ENCODE results near the gene HOTAIR. TPM values are rescaled to one million over a fixed set of nuclear protein-coding genes. Genes with fewer than 3 reads are reported as not detected.

Gene HOTAIR
- total and polyA plus RNA-seq, 2 donors (not counting 3 experiments of a cell fraction or from before 2014, with no cell fraction given): not detected

DNA sequence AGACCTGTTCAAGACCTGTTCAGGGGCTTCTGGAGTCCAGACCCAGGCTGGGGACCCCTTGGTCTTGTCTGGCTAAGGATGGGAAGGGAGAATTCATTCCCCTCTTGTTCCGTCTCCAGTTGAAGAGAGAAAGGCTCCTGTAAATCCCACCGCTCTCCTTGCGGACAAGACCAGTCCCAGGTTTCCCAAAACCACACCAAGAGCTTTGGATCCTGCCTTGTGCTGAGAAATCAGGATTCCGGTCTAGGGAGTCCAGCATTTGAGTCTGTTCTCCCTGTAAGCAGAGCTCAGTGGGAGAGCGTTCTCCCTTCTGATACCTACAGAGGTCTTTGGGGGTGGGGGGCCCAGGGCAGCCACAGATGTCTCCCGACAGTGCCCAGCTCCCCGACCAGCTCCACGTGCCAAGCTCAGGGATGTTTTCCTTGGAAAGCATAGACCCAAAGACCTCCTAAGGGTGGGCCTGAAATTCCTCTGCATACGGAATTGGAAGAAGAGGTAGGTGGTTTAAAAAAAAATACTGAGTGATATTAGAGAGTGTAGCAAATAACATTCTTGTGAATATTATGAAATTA is 34.2 kb downstream of the HOTAIR start:
- Histone ChIP-seq H3K4me3 (replicated peaks in 1 of 3; ENCODE audit: insufficient read depth in 1 of 3, low read depth in 1 of 3, low read length in 3 of 3) (no peak overlapping the region), H3K79me2 (ENCODE audit: control insufficient read depth, insufficient read depth, low read length) (no peaks in the 10 kb centered on the region), H3K36me3 (ENCODE audit: control insufficient read depth in 2 of 2, extremely low read depth in 1 of 2, insufficient read depth in 2 of 2, low read length in 2 of 2) (no peaks in the 10 kb centered on the region), H3K27ac (ENCODE audit: insufficient read depth, low read depth, low read length) (no peak overlapping the region), H3K9ac (replicated peaks; ENCODE audit: extremely low read depth, insufficient read depth, low read length) (no peak overlapping the region), H3K4me2 (ENCODE audit: insufficient read depth, low read length) (no peak overlapping the region), H2AFZ (ENCODE audit: low read depth, low read length) (no peak overlapping the region), H3K4me1 (ENCODE audit: control insufficient read depth, extremely low read depth, insufficient read depth, low read length) (no peaks in the 10 kb centered on the region), H4K20me1 (replicated peaks; ENCODE audit: control insufficient read depth, extremely low read depth, insufficient read depth, low read length) (no peaks in the 10 kb centered on the region), H3K9me3 (replicated peaks; ENCODE audit: control insufficient read depth, insufficient read depth, low read length) (no peaks in the 10 kb centered on the region), H3K27me3 (ENCODE audit: control insufficient read depth in 2 of 2, insufficient read depth in 2 of 2, low read length in 2 of 2) (peaks cover 78 to 95% of the 10 kb centered on the region in 2 experiments), H3K9me1 (replicated peaks; ENCODE audit: control insufficient read depth, extremely low read depth, insufficient read depth, low read length) (no peaks in the 10 kb centered on the region)
- intact Hi-C loops (cut with micrococcal nuclease) (no loop called here), dilution Hi-C loops (cut with MboI; ENCODE audit: extremely low pct_ligation_motif_present, low sequenced_read_pairs) (no loop called here)
- CTCF ChIA-PET: interaction anchor here (1.2 to 2.2 kb wide), 2 partner anchors 11 to 261 kb away, joined by 3 to 9 read pairs; no protein-coding TSS in a partner anchor
- TF ChIP-seq, protein P1, sequence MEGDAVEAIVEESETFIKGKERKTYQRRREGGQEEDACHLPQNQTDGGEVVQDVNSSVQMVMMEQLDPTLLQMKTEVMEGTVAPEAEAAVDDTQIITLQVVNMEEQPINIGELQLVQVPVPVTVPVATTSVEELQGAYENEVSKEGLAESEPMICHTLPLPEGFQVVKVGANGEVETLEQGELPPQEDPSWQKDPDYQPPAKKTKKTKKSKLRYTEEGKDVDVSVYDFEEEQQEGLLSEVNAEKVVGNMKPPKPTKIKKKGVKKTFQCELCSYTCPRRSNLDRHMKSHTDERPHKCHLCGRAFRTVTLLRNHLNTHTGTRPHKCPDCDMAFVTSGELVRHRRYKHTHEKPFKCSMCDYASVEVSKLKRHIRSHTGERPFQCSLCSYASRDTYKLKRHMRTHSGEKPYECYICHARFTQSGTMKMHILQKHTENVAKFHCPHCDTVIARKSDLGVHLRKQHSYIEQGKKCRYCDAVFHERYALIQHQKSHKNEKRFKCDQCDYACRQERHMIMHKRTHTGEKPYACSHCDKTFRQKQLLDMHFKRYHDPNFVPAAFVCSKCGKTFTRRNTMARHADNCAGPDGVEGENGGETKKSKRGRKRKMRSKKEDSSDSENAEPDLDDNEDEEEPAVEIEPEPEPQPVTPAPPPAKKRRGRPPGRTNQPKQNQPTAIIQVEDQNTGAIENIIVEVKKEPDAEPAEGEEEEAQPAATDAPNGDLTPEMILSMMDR (IDR thresholded peaks at IDR 0.05; ENCODE audit: extremely low read depth in 1 of 2, insufficient read depth in 1 of 2, low read depth in 1 of 2, low read length in 2 of 2): no peak
- TF ChIP-seq FOS (IDR thresholded peaks at IDR 0.05; ENCODE audit: borderline replicate concordance, insufficient read depth, low read length) (no peak), MAX (IDR thresholded peaks at IDR 0.05; ENCODE audit: insufficient read depth, insufficient read length) (no peak), POLR2AphosphoS5 (IDR thresholded peaks at IDR 0.05; ENCODE audit: insufficient read depth, low read depth, low read length) (no peak), GATA2 (IDR thresholded peaks at IDR 0.05; ENCODE audit: insufficient read depth, insufficient read length, low read depth, low read length) (no peak), JUN (IDR thresholded peaks at IDR 0.05; ENCODE audit: borderline replicate concordance, insufficient read depth, insufficient read length, low read depth) (no peak), POLR2A (IDR thresholded peaks at IDR 0.05; ENCODE audit: low read depth, low read length) (no peak), EZH2 (IDR thresholded peaks at IDR 0.05; ENCODE audit: borderline replicate concordance, low read depth, low read length, severe bottlenecking) (no peak), MYC (IDR thresholded peaks at IDR 0.05; ENCODE audit: low read depth, low read length) (no peak)
- FAIRE-seq (no peak), DNase-seq (ENCODE audit: low read depth, low spot score) (no peak)
- no TSS peak for BruUV-seq (replicated peaks)
- POLR2A ChIA-PET: no interaction called here
